Upper lobe of left lung (tissue), 4 donors: ENCODE results near the gene GNAI2.

Experiments
- CTCF ChIP-seq, 6 experiments: fragments of 450-650 bp in 4 of 6; fragments of 200-600 bp in 2 of 6; sonication (generic) in 2 of 6; IDR thresholded peaks; one replicate each; pipeline ENCODE4 v1.5.1; 2016 to 2019; ENCODE audit warnings: antibody characterized with exemption in 6 of 6
- EP300 ChIP-seq, 4 donors: sonication (generic); formaldehyde crosslinking; IDR thresholded peaks; one replicate each; pipeline ENCODE4 v1.5.1; 2017; ENCODE audit warnings: antibody characterized with exemption in 4 of 4, control low read depth in 2 of 4
- POLR2A ChIP-seq, 4 donors: fragments of 450-650 bp; IDR thresholded peaks; one replicate each; pipeline ENCODE4 v1.5.1; 2016 to 2017; ENCODE audit warnings: antibody characterized with exemption in 4 of 4, mild to moderate bottlenecking in 2 of 4
- POLR2AphosphoS5 ChIP-seq, 2 donors: sonication (generic); formaldehyde crosslinking; IDR thresholded peaks; one replicate each; pipeline ENCODE4 v1.5.1; 2017; ENCODE audit warnings: antibody characterized with exemption in 2 of 2

- no peak for TF ChIP-seq CTCF (IDR thresholded peaks at IDR 0.05)
- TF ChIP-seq POLR2AphosphoS5 (IDR thresholded peaks at IDR 0.05) = no peak
- TF ChIP-seq POLR2A (IDR thresholded peaks at IDR 0.05) = no peak
- TF ChIP-seq EP300 (IDR thresholded peaks at IDR 0.05) = no peak
These were observed 33.5 kb upstream of the GNAI2 start for GRCh38 chr3:50202353-50203112.
